Smooth muscle cell (in vitro differentiated cells): ENCODE measurements around the gene IER5. TPM values are rescaled to one million over a fixed set of nuclear protein-coding genes. Genes with fewer than 3 reads are reported as not detected.
"Not testable (repeated sequence)": the region's sequence is repeated elsewhere in the genome, so short reads cannot be mapped to it uniquely, and the experiment has no call there.

ENCODE experiments used
- DNase-seq: peaks from one replicate; lab custom pipeline; 2025; ENCODE audit not compliant: unreplicated experiment; lab: John Stamatoyannopoulos, UW
- H2AFZ ChIP-seq: fragments of 200-600 bp; sonication (generic); 2 replicates; pipeline ENCODE4 v1.6.0; 2016; ENCODE audit warnings: antibody characterized with exemption, low read depth, mild to moderate bottlenecking
- H3F3A ChIP-seq: fragments of 200-600 bp; sonication (generic); 2 replicates; pipeline ENCODE4 v1.6.0; 2017; ENCODE audit warnings: antibody characterized with exemption, low read depth
- H3K27ac ChIP-seq: fragments of 200-600 bp; sonication (generic); 2 replicates; pipeline ENCODE4 v1.5.1; 2016; ENCODE audit warnings: low read depth, mild to moderate bottlenecking
- H3K27me3 ChIP-seq: fragments of 200-600 bp; sonication (generic); 2 replicates; pipeline ENCODE4 v1.6.1; 2016; ENCODE audit warnings: low read depth, mild to moderate bottlenecking
- H3K36me3 ChIP-seq: fragments of 200-600 bp; sonication (generic); 2 replicates; pipeline ENCODE4 v1.5.1; 2016; ENCODE audit warnings: low read depth
- H3K4me1 ChIP-seq: fragments of 200-600 bp; sonication (generic); 2 replicates; pipeline ENCODE4 v1.5.1; 2016; ENCODE audit warnings: low read depth
- H3K4me2 ChIP-seq: fragments of 200-600 bp; sonication (generic); 2 replicates; pipeline ENCODE4 v1.6.0; 2016; ENCODE audit warnings: mild to moderate bottlenecking
- H3K4me3 ChIP-seq: fragments of 200-600 bp; sonication (generic); 2 replicates; pipeline ENCODE4 v1.5.1; 2016; ENCODE audit warnings: mild to moderate bottlenecking
- H3K79me2 ChIP-seq: fragments of 200-600 bp; sonication (generic); 2 replicates; pipeline ENCODE4 v1.6.0; 2016; ENCODE audit warnings: low read depth, mild to moderate bottlenecking
- H3K9ac ChIP-seq: fragments of 200-600 bp; sonication (generic); 2 replicates; pipeline ENCODE4 v1.6.0; 2016; ENCODE audit warnings: low read depth
- H3K9me3 ChIP-seq: fragments of 200-600 bp; sonication (generic); replicated peaks from 2 replicates; pipeline ENCODE4 v1.5.1; 2016; ENCODE audit warnings: low read depth
- H4K20me1 ChIP-seq: fragments of 200-600 bp; sonication (generic); 2 replicates; pipeline ENCODE4 v1.6.0; 2016; ENCODE audit warnings: low read depth
- WGBS: methylation state at CpG from one replicate; pipeline ENCODE4 v1.1.7; 2016; ENCODE audit warnings: low lambda C conversion rate; 5-methylcytosine and 5-hydroxymethylcytosine counted together
- polyA plus RNA-seq: library from polyadenylated mRNA; unstranded; fragments of >200 nt; fragmentation: Nextera tagmentation; extraction: Ambion mirVana; gene quantifications from 2 replicates; pipeline ENCODE4 v1.2.1, GENCODE V29; 2016
- total RNA-seq: library from RNA; depleted of rRNA; stranded (reverse); fragments of >200 nt; gene quantifications from 2 replicates; pipeline ENCODE4 v1.2.3, GENCODE V29; 2014
- TF ChIP-seq, protein P1 (sequence below): fragments of 200-600 bp; sonication (generic); IDR thresholded peaks from 2 replicates; pipeline ENCODE4 v1.5.1; 2017; ENCODE audit warnings: borderline replicate concordance, mild to moderate bottlenecking, antibody characterized with exemption; ENCODE audit not compliant: insufficient read depth, poor library complexity, severe bottlenecking

Gene IER5
- total and polyA plus RNA-seq, 2 experiments from 2014 or later = 35.1 to 39.9 TPM

DNA sequence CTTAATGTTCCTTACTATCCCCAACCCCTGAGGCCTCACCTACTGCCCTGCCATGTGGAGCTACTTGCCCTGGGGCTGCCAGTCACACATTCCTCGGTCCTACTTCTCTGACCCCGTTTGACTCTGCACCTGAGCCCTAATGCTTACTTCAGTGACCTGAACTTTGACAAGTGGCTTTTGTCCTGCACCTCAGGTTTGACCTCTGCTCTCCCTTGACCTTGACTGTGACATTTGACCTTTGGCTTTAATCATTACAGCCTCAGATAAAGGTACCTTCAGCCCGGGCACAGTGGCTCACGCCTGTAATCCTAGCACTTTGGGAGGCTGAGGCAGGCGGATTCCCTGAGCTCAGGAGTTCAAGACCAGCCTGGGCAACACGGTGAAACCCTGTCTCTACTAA lies 31.9 kb upstream of the IER5 start:
- no peak for DNase-seq
- Histone ChIP-seq H3K27ac (no peak overlapping the region), H4K20me1 (no peaks in the 10 kb centered on the region), H3K4me1 (no peaks in the 10 kb centered on the region), H3K36me3 (no peaks in the 10 kb centered on the region), H3K27me3 (no peaks in the 10 kb centered on the region), H3K9me3 (no peaks in the 10 kb centered on the region), H3K79me2 (no peaks in the 10 kb centered on the region), H2AFZ (no peak overlapping the region), H3K4me2 (no peak overlapping the region), H3F3A (no peaks in the 10 kb centered on the region), H3K4me3 (no peak overlapping the region), H3K9ac (no peak overlapping the region)
- TF ChIP-seq, protein P1, sequence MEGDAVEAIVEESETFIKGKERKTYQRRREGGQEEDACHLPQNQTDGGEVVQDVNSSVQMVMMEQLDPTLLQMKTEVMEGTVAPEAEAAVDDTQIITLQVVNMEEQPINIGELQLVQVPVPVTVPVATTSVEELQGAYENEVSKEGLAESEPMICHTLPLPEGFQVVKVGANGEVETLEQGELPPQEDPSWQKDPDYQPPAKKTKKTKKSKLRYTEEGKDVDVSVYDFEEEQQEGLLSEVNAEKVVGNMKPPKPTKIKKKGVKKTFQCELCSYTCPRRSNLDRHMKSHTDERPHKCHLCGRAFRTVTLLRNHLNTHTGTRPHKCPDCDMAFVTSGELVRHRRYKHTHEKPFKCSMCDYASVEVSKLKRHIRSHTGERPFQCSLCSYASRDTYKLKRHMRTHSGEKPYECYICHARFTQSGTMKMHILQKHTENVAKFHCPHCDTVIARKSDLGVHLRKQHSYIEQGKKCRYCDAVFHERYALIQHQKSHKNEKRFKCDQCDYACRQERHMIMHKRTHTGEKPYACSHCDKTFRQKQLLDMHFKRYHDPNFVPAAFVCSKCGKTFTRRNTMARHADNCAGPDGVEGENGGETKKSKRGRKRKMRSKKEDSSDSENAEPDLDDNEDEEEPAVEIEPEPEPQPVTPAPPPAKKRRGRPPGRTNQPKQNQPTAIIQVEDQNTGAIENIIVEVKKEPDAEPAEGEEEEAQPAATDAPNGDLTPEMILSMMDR = no peak
- WGBS = 91% methylated on average over 6 of the region's 6 CpGs

GRCh38 chr1:181057079-181057478 lies 31.4 kb upstream of the IER5 start:
- DNase-seq = no peak
- no peak overlapping the region for H3K4me2 ChIP-seq
- no peak overlapping the region for H3K4me3 ChIP-seq
- no peak overlapping the region for H3K27ac ChIP-seq
- H3K9me3 ChIP-seq = no peaks in the 10 kb centered on the region
- WGBS = 61% methylated on average over 3 of the region's 3 CpGs
- no peaks in the 10 kb centered on the region for H3K27me3 ChIP-seq
- no peak overlapping the region for H3K9ac ChIP-seq
- H3F3A ChIP-seq = no peaks in the 10 kb centered on the region
- H3K4me1 ChIP-seq = no peaks in the 10 kb centered on the region
- H2AFZ ChIP-seq = no peak overlapping the region
- H4K20me1 ChIP-seq = no peaks in the 10 kb centered on the region
- H3K36me3 ChIP-seq = no peaks in the 10 kb centered on the region
- H3K79me2 ChIP-seq = no peaks in the 10 kb centered on the region
- TF ChIP-seq, protein P1 = no peak

DNA sequence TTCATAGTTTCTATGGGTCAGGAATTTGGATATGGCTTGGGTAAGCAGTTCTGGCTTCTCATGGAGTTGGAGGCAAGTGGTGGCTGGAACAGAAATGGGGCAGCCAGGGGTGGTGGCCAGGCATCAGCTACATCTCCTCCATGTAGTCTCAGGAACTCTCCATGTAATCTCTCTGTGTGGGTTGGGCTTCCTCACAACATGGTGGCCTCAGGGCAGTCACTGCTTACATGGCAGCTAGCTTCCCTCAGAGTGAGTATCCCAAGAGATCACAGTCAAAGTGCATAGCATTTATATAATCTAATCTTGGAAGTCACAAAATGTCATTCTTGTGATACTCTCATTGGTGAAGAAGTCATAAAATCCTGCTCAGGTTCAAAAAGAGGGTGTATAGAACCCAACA lies 29.1 kb upstream of the IER5 start:
- H3K4me1 ChIP-seq = peaks cover 3% of the 10 kb centered on the region
- TF ChIP-seq, protein P1 = no peak
- no peak for DNase-seq
- H3F3A ChIP-seq = no peaks in the 10 kb centered on the region
- H4K20me1 ChIP-seq = no peaks in the 10 kb centered on the region
- no peak overlapping the region for H3K4me2 ChIP-seq
- no peak overlapping the region for H3K27ac ChIP-seq
- no peak overlapping the region for H3K4me3 ChIP-seq
- no peaks in the 10 kb centered on the region for H3K79me2 ChIP-seq
- no peaks in the 10 kb centered on the region for H3K36me3 ChIP-seq
- no peak overlapping the region for H2AFZ ChIP-seq
- no peaks in the 10 kb centered on the region for H3K9me3 ChIP-seq
- H3K27me3 ChIP-seq = no peaks in the 10 kb centered on the region
- no peak overlapping the region for H3K9ac ChIP-seq

DNA sequence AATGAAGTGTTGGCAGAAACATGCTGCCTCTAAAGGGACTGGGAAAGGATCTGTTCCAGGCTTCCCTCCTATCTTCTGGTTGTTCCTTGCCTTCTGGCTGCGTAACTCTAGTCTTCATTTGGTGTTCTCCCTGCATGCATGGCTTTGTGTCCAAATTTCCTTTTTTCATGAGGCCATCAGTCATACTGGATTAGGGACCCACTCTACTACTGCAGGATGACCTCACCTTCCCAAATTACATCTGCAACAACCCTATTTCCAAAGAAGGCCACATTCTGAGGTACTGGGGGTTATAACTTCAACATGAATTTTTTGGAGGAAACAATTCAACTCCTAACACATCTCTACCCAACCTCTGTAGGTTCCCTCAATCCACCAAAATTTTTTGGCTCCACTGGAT lies 28.4 kb upstream of the IER5 start:
- 94% methylated on average over 1 of the region's 1 CpG for WGBS
- TF ChIP-seq, protein P1 = no peak
- no peaks in the 10 kb centered on the region for H3K79me2 ChIP-seq
- H3K4me1 ChIP-seq = peaks cover 5% of the 10 kb centered on the region
- no peaks in the 10 kb centered on the region for H3F3A ChIP-seq
- no peak overlapping the region for H2AFZ ChIP-seq
- H4K20me1 ChIP-seq = no peaks in the 10 kb centered on the region
- H3K4me2 ChIP-seq = no peak overlapping the region
- H3K9ac ChIP-seq = no peak overlapping the region
- no peak overlapping the region for H3K4me3 ChIP-seq
- no peak for DNase-seq
- H3K27ac ChIP-seq = no peak overlapping the region
- H3K36me3 ChIP-seq = no peaks in the 10 kb centered on the region
- no peaks in the 10 kb centered on the region for H3K27me3 ChIP-seq
- H3K9me3 ChIP-seq = no peaks in the 10 kb centered on the region

DNA sequence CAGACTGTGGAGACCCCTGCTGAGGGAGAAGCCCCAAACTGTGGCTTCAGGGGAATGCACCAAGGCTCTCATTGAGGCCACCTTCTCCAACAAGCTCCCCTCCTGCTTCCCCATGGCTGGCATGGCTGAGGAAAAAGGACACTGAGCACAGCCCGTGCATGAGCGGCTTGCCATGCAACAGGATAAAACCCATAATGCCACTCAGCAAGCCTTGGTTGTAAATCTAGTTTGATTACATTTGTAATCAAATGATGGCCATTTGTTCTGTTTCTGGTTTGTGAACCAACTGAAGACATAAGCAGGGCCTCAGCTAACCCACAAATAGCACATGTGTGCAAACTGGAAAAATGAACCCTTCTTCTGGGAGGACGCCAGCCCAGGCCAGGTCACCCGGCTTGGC lies 27.6 kb upstream of the IER5 start:
- not testable (repeated sequence) for H3K79me2 ChIP-seq, DNase-seq, H3K27me3 ChIP-seq, H3K9me3 ChIP-seq, H4K20me1 ChIP-seq, H2AFZ ChIP-seq, H3K4me1 ChIP-seq, H3K27ac ChIP-seq, H3K4me3 ChIP-seq, H3K36me3 ChIP-seq, H3F3A ChIP-seq, H3K9ac ChIP-seq, H3K4me2 ChIP-seq
- 91% methylated on average over 4 of the region's 4 CpGs for WGBS
